Neural progenitor cell (in vitro differentiated cells): ENCODE measurements around the gene SPEM1. TPM values are rescaled to one million over a fixed set of nuclear protein-coding genes. Genes with fewer than 3 reads are reported as not detected.

ENCODE experiments used
- DNase-seq: peaks from one replicate; pipeline ENCODE4 v3.0.0-alpha.2; 2016; ENCODE audit warnings: low spot score
- H2AFZ ChIP-seq: fragments of 200-600 bp; sonication (generic); replicated peaks from 2 replicates; pipeline ENCODE4 v1.6.1; 2016; ENCODE audit warnings: antibody characterized with exemption
- H3F3A ChIP-seq: fragments of 200-600 bp; sonication (generic); 2 replicates; pipeline ENCODE4 v1.6.1; 2016; ENCODE audit warnings: antibody characterized with exemption, low read depth
- H3K27ac ChIP-seq: fragments of 200-600 bp; sonication (generic); 2 replicates; pipeline ENCODE4 v1.5.1; 2016; ENCODE audit warnings: mild to moderate bottlenecking
- H3K27me3 ChIP-seq: fragments of 200-600 bp; sonication (generic); 2 replicates; pipeline ENCODE4 v1.6.1; 2016; ENCODE audit warnings: mild to moderate bottlenecking, moderate library complexity
- H3K36me3 ChIP-seq: fragments of 200-600 bp; sonication (generic); 2 replicates; pipeline ENCODE4 v1.5.1; 2016
- H3K4me1 ChIP-seq: fragments of 200-600 bp; sonication (generic); 2 replicates; pipeline ENCODE4 v1.6.1; 2016; ENCODE audit warnings: mixed run types
- H3K4me2 ChIP-seq: fragments of 200-600 bp; sonication (generic); 2 replicates; pipeline ENCODE4 v1.6.1; 2016
- H3K4me3 ChIP-seq: fragments of 200-600 bp; sonication (generic); 2 replicates; pipeline ENCODE4 v1.5.1; 2016
- H3K79me2 ChIP-seq: fragments of 200-600 bp; sonication (generic); 2 replicates; pipeline ENCODE4 v1.6.1; 2016; ENCODE audit warnings: low read depth
- H3K9ac ChIP-seq: fragments of 200-600 bp; sonication (generic); 2 replicates; pipeline ENCODE4 v1.6.1; 2016
- H3K9me3 ChIP-seq: fragments of 200-600 bp; sonication (generic); 2 replicates; pipeline ENCODE4 v1.5.1; 2016; ENCODE audit warnings: low read depth
- H4K20me1 ChIP-seq: fragments of 200-600 bp; sonication (generic); 2 replicates; pipeline ENCODE4 v1.6.1; 2016; ENCODE audit warnings: low read depth
- H3K27ac Mint-ChIP-seq: 3 replicates; pipeline ENCODE4 v1.8.0; 2021; ENCODE audit warnings: mixed read lengths
- H3K27me3 Mint-ChIP-seq: 2 replicates; pipeline ENCODE4 v1.8.0; 2022; ENCODE audit warnings: low read depth, mild to moderate bottlenecking, inconsistent platforms, moderate library complexity, mixed read lengths; ENCODE audit not compliant: insufficient read depth
- H3K36me3 Mint-ChIP-seq: 3 replicates; pipeline ENCODE4 v1.8.0; 2021; ENCODE audit warnings: mixed read lengths
- H3K4me1 Mint-ChIP-seq: 3 replicates; pipeline ENCODE4 v1.8.0; 2021; ENCODE audit warnings: mixed read lengths
- H3K4me3 Mint-ChIP-seq: 3 replicates; pipeline ENCODE4 v1.8.0; 2021; ENCODE audit warnings: mild to moderate bottlenecking, moderate library complexity, mixed read lengths
- H3K9me3 Mint-ChIP-seq: 3 replicates; pipeline ENCODE4 v1.8.0; 2020; ENCODE audit warnings: mixed read lengths
- EZH2 ChIP-seq: fragments of 200-600 bp; sonication (generic); IDR thresholded peaks from 2 replicates; pipeline ENCODE4 v1.6.1; 2017; ENCODE audit warnings: antibody characterized with exemption, mild to moderate bottlenecking, moderate library complexity
- EZH2phosphoT487 ChIP-seq: fragments of 200-600 bp; sonication (generic); IDR thresholded peaks from 2 replicates; pipeline ENCODE4 v1.6.1; 2017; ENCODE audit warnings: antibody characterized with exemption
- total RNA-seq: library from RNA; depleted of rRNA; stranded (reverse); fragments of >200 nt; gene quantifications from 2 replicates; pipeline ENCODE4 v1.2.3, GENCODE V29; 2015; ENCODE audit warnings: low replicate concordance
- TF ChIP-seq, protein P1 (sequence below): fragments of 200-600 bp; sonication (generic); IDR thresholded peaks from 2 replicates; pipeline ENCODE4 v1.5.1; 2017; ENCODE audit warnings: antibody characterized with exemption, mild to moderate bottlenecking

Gene SPEM1
- total RNA-seq, 1 donor from 2014 or later = not detected

GRCh38 chr17:7416323-7416722, 3.8 kb upstream of the SPEM1 start:
- Histone ChIP-seq H3K27me3 (no peaks in the 10 kb centered on the region), H2AFZ (no peak overlapping the region), H4K20me1 (peaks cover 59% of the 10 kb centered on the region), H3K4me3 (no peak overlapping the region), H3K9ac (no peak overlapping the region), H3K9me3 (no peaks in the 10 kb centered on the region), H3K4me2 (no peak overlapping the region), H3K36me3 (peaks cover 8% of the 10 kb centered on the region), H3F3A (no peaks in the 10 kb centered on the region), H3K27ac (no peak overlapping the region), H3K4me1 (peaks cover 21% of the 10 kb centered on the region), H3K79me2 (no peaks in the 10 kb centered on the region)
- no peak for DNase-seq
- no peaks in the 10 kb centered on the region for H3K9me3 Mint-ChIP-seq
- H3K4me3 Mint-ChIP-seq = peak overlapping the region; percentile 33
- peaks cover 48% of the 10 kb centered on the region for H3K4me1 Mint-ChIP-seq
- peaks cover 5% of the 10 kb centered on the region for H3K27me3 Mint-ChIP-seq
- H3K36me3 Mint-ChIP-seq = peaks cover 24% of the 10 kb centered on the region
- peak overlapping the region; percentile 40 for H3K27ac Mint-ChIP-seq
- no peak for TF ChIP-seq EZH2
- TF ChIP-seq, protein P1, sequence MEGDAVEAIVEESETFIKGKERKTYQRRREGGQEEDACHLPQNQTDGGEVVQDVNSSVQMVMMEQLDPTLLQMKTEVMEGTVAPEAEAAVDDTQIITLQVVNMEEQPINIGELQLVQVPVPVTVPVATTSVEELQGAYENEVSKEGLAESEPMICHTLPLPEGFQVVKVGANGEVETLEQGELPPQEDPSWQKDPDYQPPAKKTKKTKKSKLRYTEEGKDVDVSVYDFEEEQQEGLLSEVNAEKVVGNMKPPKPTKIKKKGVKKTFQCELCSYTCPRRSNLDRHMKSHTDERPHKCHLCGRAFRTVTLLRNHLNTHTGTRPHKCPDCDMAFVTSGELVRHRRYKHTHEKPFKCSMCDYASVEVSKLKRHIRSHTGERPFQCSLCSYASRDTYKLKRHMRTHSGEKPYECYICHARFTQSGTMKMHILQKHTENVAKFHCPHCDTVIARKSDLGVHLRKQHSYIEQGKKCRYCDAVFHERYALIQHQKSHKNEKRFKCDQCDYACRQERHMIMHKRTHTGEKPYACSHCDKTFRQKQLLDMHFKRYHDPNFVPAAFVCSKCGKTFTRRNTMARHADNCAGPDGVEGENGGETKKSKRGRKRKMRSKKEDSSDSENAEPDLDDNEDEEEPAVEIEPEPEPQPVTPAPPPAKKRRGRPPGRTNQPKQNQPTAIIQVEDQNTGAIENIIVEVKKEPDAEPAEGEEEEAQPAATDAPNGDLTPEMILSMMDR = no peak
- TF ChIP-seq EZH2phosphoT487 = no peak

- Mint-ChIP-seq H3K36me3 (peaks cover 22% of the 10 kb centered on the region), H3K27me3 (peaks cover 5% of the 10 kb centered on the region), H3K4me1 (peaks cover 49% of the 10 kb centered on the region), H3K27ac (no peak overlapping the region), H3K9me3 (no peaks in the 10 kb centered on the region), H3K4me3 (no peak overlapping the region)
- DNase-seq = no peak
- Histone ChIP-seq H3K27ac (no peak overlapping the region), H3K27me3 (no peaks in the 10 kb centered on the region), H3K36me3 (peaks cover 7% of the 10 kb centered on the region), H3K79me2 (no peaks in the 10 kb centered on the region), H4K20me1 (peaks cover 54% of the 10 kb centered on the region), H3K4me1 (peaks cover 21% of the 10 kb centered on the region), H3K9me3 (no peaks in the 10 kb centered on the region), H3K9ac (no peak overlapping the region), H2AFZ (no peak overlapping the region), H3F3A (no peaks in the 10 kb centered on the region), H3K4me2 (no peak overlapping the region), H3K4me3 (no peak overlapping the region)
- TF ChIP-seq EZH2 (no peak), EZH2phosphoT487 (no peak)
- TF ChIP-seq, protein P1 = no peak
Measured at GRCh38 chr17:7417056-7417655, 3.0 kb upstream of the SPEM1 start.

GRCh38 chr17:7418472-7419152, 1.5 kb upstream of the SPEM1 start:
- H3K27ac Mint-ChIP-seq = peak overlapping the region; percentile 88
- no peaks in the 10 kb centered on the region for H3K9me3 Mint-ChIP-seq
- H3K4me3 Mint-ChIP-seq = peak overlapping the region; percentile 71
- Histone ChIP-seq H3K9me3 (no peaks in the 10 kb centered on the region), H3K27me3 (no peaks in the 10 kb centered on the region), H3K4me2 (no peak overlapping the region), H3K4me1 (peaks cover 13% of the 10 kb centered on the region), H3F3A (no peaks in the 10 kb centered on the region), H3K27ac (peak overlapping the region; percentile 13), H3K36me3 (no peaks in the 10 kb centered on the region), H4K20me1 (peaks cover 41% of the 10 kb centered on the region), H3K79me2 (no peaks in the 10 kb centered on the region), H3K4me3 (no peak overlapping the region), H3K9ac (no peak overlapping the region), H2AFZ (no peak overlapping the region)
- peaks cover 22% of the 10 kb centered on the region for H3K36me3 Mint-ChIP-seq
- H3K4me1 Mint-ChIP-seq = peaks cover 41% of the 10 kb centered on the region
- no peak for DNase-seq
- no peak for TF ChIP-seq EZH2
- TF ChIP-seq, protein P1 = no peak
- no peak for TF ChIP-seq EZH2phosphoT487
- peaks cover 15% of the 10 kb centered on the region for H3K27me3 Mint-ChIP-seq
